Upper lobe of right lung (tissue), 1 donor: ENCODE data around the gene CA6. TPM values are rescaled to one million over a fixed set of nuclear protein-coding genes. Genes with fewer than 3 reads are reported as not detected.

Experiments used
- ATAC-seq: fragments of 200-7000 bp; cut with Tn5 transposase; one replicate; pipeline ENCODE4 v1.9.1; 2020; ENCODE audit warnings: mild to moderate bottlenecking, moderate library complexity
- DNase-seq: peaks from one replicate; pipeline ENCODE4 v3.0.0-alpha.2; 2020
- H3K27ac ChIP-seq: fragments of 200-600 bp; one replicate; pipeline ENCODE4 v1.8.0; 2022
- H3K27me3 ChIP-seq: fragments of 200-600 bp; one replicate; pipeline ENCODE4 v1.8.0; 2022; ENCODE audit warnings: mild to moderate bottlenecking
- H3K36me3 ChIP-seq: fragments of 200-600 bp; one replicate; pipeline ENCODE4 v1.8.0; 2022
- H3K4me1 ChIP-seq: fragments of 200-600 bp; one replicate; pipeline ENCODE4 v1.8.0; 2022
- H3K4me3 ChIP-seq: fragments of 200-600 bp; one replicate; pipeline ENCODE4 v1.8.0; 2022; ENCODE audit warnings: mild to moderate bottlenecking
- H3K9me3 ChIP-seq: fragments of 200-600 bp; one replicate; pipeline ENCODE4 v1.8.0; 2022
- CTCF ChIP-seq: fragments of 200-600 bp; IDR thresholded peaks from one replicate; pipeline ENCODE4 v1.8.0; 2022; ENCODE audit warnings: antibody characterized with exemption
- intact Hi-C: fragments of 100-400 bp; cut with DNase I; formaldehyde crosslinking; loops from one replicate; pipeline ENCODE4 v1.11.0; 2022
- total RNA-seq: library from RNA; stranded (reverse); fragmentation: NEBNext Ultra II Directional; extraction: Animal tissue kit (Norgen Biotek cat#: 25700); gene quantifications from one replicate; pipeline ENCODE4 v1.2.1, GENCODE V29; 2021
- donor health status: DM: no; HTN: yes; CAD: no; lungs with severe emphysema.

Gene CA6
- total RNA-seq, 1 donor from 2014 or later = not detected

DNA sequence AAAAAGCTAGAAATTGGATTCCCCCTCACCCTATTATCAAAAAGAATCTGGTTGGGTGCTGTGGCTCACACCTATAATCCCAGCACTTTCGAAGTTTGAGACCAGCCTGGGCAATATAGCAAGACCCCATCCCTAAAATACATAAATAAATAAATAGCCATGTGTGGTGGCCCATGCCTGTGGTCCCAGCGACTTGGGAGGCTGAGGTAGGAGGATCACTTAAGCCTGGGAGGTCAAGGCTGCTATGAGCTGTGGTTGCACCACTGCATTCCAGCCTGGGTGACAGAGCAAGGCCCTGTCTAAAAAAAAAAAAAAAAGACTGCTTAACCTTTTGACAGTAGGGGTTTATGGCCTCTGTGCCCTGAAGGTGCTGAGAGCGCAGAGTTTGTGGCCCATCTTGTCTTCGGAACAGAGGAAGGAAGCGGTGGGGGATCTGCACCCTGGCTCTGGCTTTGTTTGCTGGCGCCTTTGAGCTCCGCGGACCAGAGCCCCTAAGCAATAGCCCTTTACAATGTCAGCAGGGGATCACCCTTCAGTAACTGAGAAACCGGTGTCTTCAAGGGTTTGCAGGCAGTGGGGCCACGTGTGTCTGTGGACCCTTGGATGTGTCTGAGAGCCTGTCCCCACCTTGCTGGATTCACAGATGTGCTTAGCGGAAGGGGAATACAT, 58.5 kb downstream of the CA6 start:
- H3K27me3 ChIP-seq = no peaks in the 10 kb centered on the region
- no peak overlapping the region for H3K4me3 ChIP-seq
- no peak for DNase-seq
- no peaks in the 10 kb centered on the region for H3K36me3 ChIP-seq
- no peaks in the 10 kb centered on the region for H3K4me1 ChIP-seq
- ATAC-seq = no peak
- intact Hi-C loops = no loop called here
- no peaks in the 10 kb centered on the region for H3K9me3 ChIP-seq
- no peak overlapping the region for H3K27ac ChIP-seq
- TF ChIP-seq CTCF = no peak

DNA sequence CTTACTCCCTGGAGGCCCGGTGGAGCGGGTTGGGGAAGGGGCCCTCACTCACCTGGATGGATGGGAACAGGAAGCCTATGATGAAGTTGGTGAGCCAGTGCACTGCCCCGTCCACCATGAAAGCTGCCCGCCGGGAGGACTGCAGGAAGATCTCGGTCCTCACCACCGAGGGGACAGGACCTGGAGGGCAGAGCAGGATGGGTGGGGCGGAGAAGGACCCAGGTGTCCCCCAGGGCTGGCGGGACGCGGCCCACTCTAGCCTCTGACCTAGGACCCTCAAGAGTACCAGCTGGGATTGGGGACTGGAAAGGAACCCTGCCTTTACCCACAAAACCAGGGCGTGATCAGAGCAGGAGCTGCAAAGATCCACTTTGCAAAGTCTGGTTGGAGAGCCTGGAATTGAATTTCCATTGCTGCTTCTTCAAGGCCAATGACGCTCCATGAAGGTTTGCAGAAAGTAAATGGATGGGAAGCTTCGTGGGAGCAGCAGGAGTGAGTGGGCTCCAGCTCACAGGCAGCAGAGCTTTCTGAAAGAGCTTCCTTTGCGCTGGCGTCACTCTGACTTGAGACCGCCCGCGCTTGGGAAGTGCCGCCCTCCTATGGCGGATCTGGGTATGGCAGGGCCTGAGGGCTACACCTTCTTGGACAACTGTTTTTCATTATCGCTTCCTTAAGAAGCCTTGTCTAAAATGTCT, 59.2 kb downstream of the CA6 start:
- Histone ChIP-seq H3K9me3 (no peaks in the 10 kb centered on the region), H3K27ac (no peak overlapping the region), H3K4me1 (no peaks in the 10 kb centered on the region), H3K4me3 (no peak overlapping the region), H3K36me3 (no peaks in the 10 kb centered on the region), H3K27me3 (no peaks in the 10 kb centered on the region)
- DNase-seq (peak; percentile 88), ATAC-seq (peak; percentile 93)
- intact Hi-C loops = no loop called here
- peak; percentile 94 for TF ChIP-seq CTCF

DNA sequence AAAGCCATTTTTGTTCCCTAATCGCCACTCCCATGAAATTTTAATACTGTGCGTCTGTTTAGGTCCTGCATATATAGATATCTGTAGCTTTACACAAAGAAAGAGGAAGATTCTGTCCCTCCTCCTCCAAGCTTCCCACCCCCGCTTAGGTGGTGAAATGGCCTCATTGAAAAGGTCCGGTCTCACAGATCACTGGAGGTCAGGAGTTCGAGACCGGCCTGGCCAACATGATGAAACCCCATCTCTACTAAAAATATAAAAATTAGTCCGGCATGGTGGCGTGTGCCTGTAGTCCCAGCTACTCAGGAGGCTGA, 59.7 kb downstream of the CA6 start:
- H3K27me3 ChIP-seq = no peaks in the 10 kb centered on the region
- H3K27ac ChIP-seq = no peak overlapping the region
- TF ChIP-seq CTCF = no peak
- H3K36me3 ChIP-seq = no peaks in the 10 kb centered on the region
- H3K9me3 ChIP-seq = no peaks in the 10 kb centered on the region
- intact Hi-C loops = no loop called here
- no peak for DNase-seq
- ATAC-seq = no peak
- H3K4me1 ChIP-seq = no peaks in the 10 kb centered on the region
- no peak overlapping the region for H3K4me3 ChIP-seq

DNA sequence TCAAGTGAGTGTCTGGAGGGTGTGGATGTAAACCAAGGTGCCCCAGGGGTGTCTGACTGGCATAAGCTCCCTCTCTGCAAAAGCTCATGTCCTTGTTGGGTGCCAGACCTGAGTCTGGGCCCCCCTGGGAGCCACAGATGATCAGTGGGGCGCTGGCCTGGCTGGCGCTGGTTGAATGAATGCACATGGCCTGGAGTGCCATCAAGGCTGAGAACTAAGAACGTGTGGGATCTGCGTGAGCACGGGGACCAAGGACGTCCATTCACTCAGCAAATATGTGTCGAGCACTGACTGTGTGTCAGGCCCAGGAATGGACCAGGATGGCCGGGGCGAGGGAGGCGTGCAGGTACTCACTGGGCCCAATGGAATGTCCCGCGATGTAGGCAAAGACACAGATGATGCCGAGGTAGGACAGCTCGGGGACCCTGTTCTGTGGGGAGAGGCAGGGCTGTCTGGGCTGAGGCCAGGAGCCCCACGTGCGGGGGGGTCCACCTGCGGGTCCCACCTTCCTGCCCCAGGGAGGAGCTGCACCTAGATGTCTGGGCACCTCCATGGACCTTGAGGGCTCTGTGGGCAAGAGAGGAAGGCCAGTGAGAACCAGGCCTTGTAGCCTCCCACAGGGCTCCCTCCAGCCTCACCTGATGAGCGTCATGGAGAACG, 61.4 kb downstream of the CA6 start:
- Histone ChIP-seq H3K27me3 (no peaks in the 10 kb centered on the region), H3K4me1 (no peaks in the 10 kb centered on the region), H3K36me3 (no peaks in the 10 kb centered on the region), H3K4me3 (no peak overlapping the region), H3K9me3 (no peaks in the 10 kb centered on the region), H3K27ac (no peak overlapping the region)
- ATAC-seq (no peak), DNase-seq (no peak)
- TF ChIP-seq CTCF = no peak
- intact Hi-C loops = no loop called here

GRCh38 chr1:9008236-9008635, 62.6 kb downstream of the CA6 start:
- intact Hi-C loops = no loop called here

More at GRCh38 chr1:9008236-9008635, 62.6 kb downstream of the CA6 start:
- Histone ChIP-seq H3K36me3 (no peaks in the 10 kb centered on the region), H3K4me3 (no peak overlapping the region), H3K9me3 (no peaks in the 10 kb centered on the region), H3K4me1 (no peaks in the 10 kb centered on the region), H3K27ac (no peak overlapping the region), H3K27me3 (no peaks in the 10 kb centered on the region)
- DNase-seq (no peak), ATAC-seq (no peak)
- no peak for TF ChIP-seq CTCF
